ENCODE results near the gene KRTAP4-16. TPM values are rescaled to one million over a fixed set of nuclear protein-coding genes. Genes with fewer than 3 reads are reported as not detected.
"Not testable (repeated sequence)": the region's sequence is repeated elsewhere in the genome, so short reads cannot be mapped to it uniquely, and the experiment has no call there.

The KRTAP4-16 gene
- total RNA-seq, 2 experiments from 2014 or later: not detected

- DNase-seq: no peak
- POLR2A ChIA-PET: no interaction called here
- no peak overlapping the region for H3K4me3 Mint-ChIP-seq
- H3K9me3 Mint-ChIP-seq: peaks cover 2% of the 10 kb centered on the region
- H3K27ac Mint-ChIP-seq: no peak overlapping the region
- no peak for ATAC-seq (ENCODE audit: low read depth)
- H3K27me3 Mint-ChIP-seq: peaks cover 2% of the 10 kb centered on the region
- peaks cover 10% of the 10 kb centered on the region for H3K4me1 Mint-ChIP-seq
- H3K36me3 Mint-ChIP-seq: no peaks in the 10 kb centered on the region
These were observed 25.4 kb upstream of the KRTAP4-16 start for GRCh38 chr17:41127371-41127770.

- H3K36me3 Mint-ChIP-seq: no peaks in the 10 kb centered on the region
- peaks cover 2% of the 10 kb centered on the region for H3K27me3 Mint-ChIP-seq
- H3K4me3 Mint-ChIP-seq: no peak overlapping the region
- H3K9me3 Mint-ChIP-seq: peaks cover 2% of the 10 kb centered on the region
- no peak overlapping the region for H3K27ac Mint-ChIP-seq
- DNase-seq (no peak), ATAC-seq (ENCODE audit: low read depth) (no peak)
- peaks cover 10% of the 10 kb centered on the region for H3K4me1 Mint-ChIP-seq
- POLR2A ChIA-PET: interaction anchor here (0.6 kb wide), 1 partner anchor 564 kb away, joined by 3 read pairs; no protein-coding TSS in a partner anchor
These were observed 24.4 kb upstream of the KRTAP4-16 start for GRCh38 chr17:41126412-41126811.

GRCh38 chr17:41125064-41125463, 23.1 kb upstream of the KRTAP4-16 start:
- peaks cover 13% of the 10 kb centered on the region for H3K4me1 Mint-ChIP-seq
- ATAC-seq (ENCODE audit: low read depth) (no peak), DNase-seq (no peak)
- H3K27me3 Mint-ChIP-seq: peaks cover 2% of the 10 kb centered on the region
- peaks cover 1% of the 10 kb centered on the region for H3K36me3 Mint-ChIP-seq
- H3K4me3 Mint-ChIP-seq: no peak overlapping the region
- POLR2A ChIA-PET: no interaction called here
- H3K27ac Mint-ChIP-seq: no peak overlapping the region
- peaks cover 4% of the 10 kb centered on the region for H3K9me3 Mint-ChIP-seq

- H3K4me3 Mint-ChIP-seq; H3K9me3 Mint-ChIP-seq; H3K36me3 Mint-ChIP-seq; H3K27me3 Mint-ChIP-seq; DNase-seq; ATAC-seq (ENCODE audit: low read depth); POLR2A ChIA-PET: not testable (repeated sequence)
- Mint-ChIP-seq H3K27ac (peak within 1 kb of the TSS; percentile 8), H3K4me1 (peaks cover 16% of the 10 kb centered on the region)
These were observed 22.0 kb upstream of the KRTAP4-16 start, which contains the start of gene KRTAP4-12 for GRCh38 chr17:41123991-41124371. KRTAP4-12 (minus strand) TSS chr17:41124182; CDS start chr17:41124122, 60 bp downstream.

GRCh38 chr17:41123292-41123990, 21.4 kb upstream of the KRTAP4-16 start:
- H3K4me3 Mint-ChIP-seq; POLR2A ChIA-PET; H3K27me3 Mint-ChIP-seq; H3K36me3 Mint-ChIP-seq; H3K9me3 Mint-ChIP-seq; DNase-seq; ATAC-seq (ENCODE audit: low read depth): not testable (repeated sequence)
- peaks cover 16% of the 10 kb centered on the region for H3K4me1 Mint-ChIP-seq
- peak overlapping the region; percentile 8 for H3K27ac Mint-ChIP-seq

GRCh38 chr17:41121742-41122141, 19.7 kb upstream of the KRTAP4-16 start:
- H3K27me3 Mint-ChIP-seq: peaks cover 2% of the 10 kb centered on the region
- no peak overlapping the region for H3K4me3 Mint-ChIP-seq
- H3K27ac Mint-ChIP-seq: no peak overlapping the region
- DNase-seq (no peak), ATAC-seq (ENCODE audit: low read depth) (no peak)
- POLR2A ChIA-PET: no interaction called here
- H3K9me3 Mint-ChIP-seq: peaks cover 6% of the 10 kb centered on the region
- peaks cover 16% of the 10 kb centered on the region for H3K4me1 Mint-ChIP-seq
- peaks cover 1% of the 10 kb centered on the region for H3K36me3 Mint-ChIP-seq

GRCh38 chr17:41119696-41120690, 18.0 kb upstream of the KRTAP4-16 start:
- ATAC-seq (ENCODE audit: low read depth); POLR2A ChIA-PET: not testable (repeated sequence)
- peak overlapping the region; percentile 58 for H3K4me3 Mint-ChIP-seq

GRCh38 chr17:41118721-41119120, 16.7 kb upstream of the KRTAP4-16 start:
- H3K4me1 Mint-ChIP-seq: peaks cover 13% of the 10 kb centered on the region
- no peak overlapping the region for H3K27ac Mint-ChIP-seq
- H3K36me3 Mint-ChIP-seq: peaks cover 1% of the 10 kb centered on the region
- no peak overlapping the region for H3K4me3 Mint-ChIP-seq
- DNase-seq: no peak
- ATAC-seq (ENCODE audit: low read depth): no peak
- H3K27me3 Mint-ChIP-seq: peaks cover 2% of the 10 kb centered on the region
- POLR2A ChIA-PET: no interaction called here
- H3K9me3 Mint-ChIP-seq: peaks cover 3% of the 10 kb centered on the region

More at GRCh38 chr17:41119696-41120690, 18.0 kb upstream of the KRTAP4-16 start:
- H3K36me3 Mint-ChIP-seq, H3K9me3 Mint-ChIP-seq, DNase-seq, H3K27me3 Mint-ChIP-seq: not testable (repeated sequence)
- Mint-ChIP-seq H3K27ac (peak overlapping the region; percentile 61), H3K4me1 (peaks cover 15% of the 10 kb centered on the region)

- H3K27me3 Mint-ChIP-seq; H3K4me1 Mint-ChIP-seq; H3K36me3 Mint-ChIP-seq; H3K27ac Mint-ChIP-seq; ATAC-seq (ENCODE audit: low read depth); DNase-seq; POLR2A ChIA-PET; H3K4me3 Mint-ChIP-seq; H3K9me3 Mint-ChIP-seq: not testable (repeated sequence)
These were observed 15.9 kb upstream of the KRTAP4-16 start, which contains the start of gene KRTAP4-11 for GRCh38 chr17:41117846-41118386. KRTAP4-11 (minus strand) TSS chr17:41118373; CDS start chr17:41118315, 58 bp downstream.

GRCh38 chr17:41116297-41116696, 14.3 kb upstream of the KRTAP4-16 start:
- no peak overlapping the region for H3K4me3 Mint-ChIP-seq
- no peak for ATAC-seq (ENCODE audit: low read depth)
- POLR2A ChIA-PET: no interaction called here
- no peak for DNase-seq
- H3K9me3 Mint-ChIP-seq: peaks cover 3% of the 10 kb centered on the region
- peaks cover 1% of the 10 kb centered on the region for H3K36me3 Mint-ChIP-seq
- peaks cover 4% of the 10 kb centered on the region for H3K27me3 Mint-ChIP-seq
- no peak overlapping the region for H3K27ac Mint-ChIP-seq
- peaks cover 8% of the 10 kb centered on the region for H3K4me1 Mint-ChIP-seq

GRCh38 chr17:41111151-41111885, 9.3 kb upstream of the KRTAP4-16 start:
- DNase-seq: no peak
- Mint-ChIP-seq H3K9me3 (peaks cover 5% of the 10 kb centered on the region), H3K4me3 (no peak overlapping the region), H3K27ac (no peak overlapping the region), H3K27me3 (peaks cover 4% of the 10 kb centered on the region), H3K4me1 (peaks cover 9% of the 10 kb centered on the region), H3K36me3 (no peaks in the 10 kb centered on the region)
- ATAC-seq (ENCODE audit: low read depth): no peak
- POLR2A ChIA-PET: no interaction called here

- H3K36me3 Mint-ChIP-seq; H3K4me3 Mint-ChIP-seq; POLR2A ChIA-PET; DNase-seq; H3K4me1 Mint-ChIP-seq; H3K27ac Mint-ChIP-seq; H3K27me3 Mint-ChIP-seq; ATAC-seq (ENCODE audit: low read depth); H3K9me3 Mint-ChIP-seq: not testable (repeated sequence)
These were observed 6.8 kb upstream of the KRTAP4-16 start for GRCh38 chr17:41108728-41109386.

Data from activated naive CD8-positive, alpha-beta T cell treated with anti-CD3 and anti-CD28 coated beads, Interleukin-2, amount 10 ng/mL, durations not matched to agents 7 days and 5 days (primary cell).